GM19438 (cell line): ENCODE measurements around the gene ZNF710.
A peak's percentile ranks its signal among the peaks of the same experiment; 100 is the strongest.

Experiments
- ATAC-seq: cut with Tn5 transposase; IDR thresholded peaks from one replicate; pipeline ENCODE4 v1.9.1; 2021; ENCODE audit warnings: low read depth; ENCODE audit not compliant: unreplicated experiment

The ZNF710 gene

GRCh38 chr15:90037511-90037860 lies 36.4 kb downstream of the ZNF710 start:
- ATAC-seq = no peak

- peak; percentile 55 for ATAC-seq
Measured at GRCh38 chr15:90037961-90038631, 37.0 kb downstream of the ZNF710 start.

GRCh38 chr15:90038632-90039095 lies 37.5 kb downstream of the ZNF710 start:
- no peak for ATAC-seq

- ATAC-seq = no peak
Measured at GRCh38 chr15:90039996-90040395, 38.9 kb downstream of the ZNF710 start.

- ATAC-seq = no peak
Measured at GRCh38 chr15:90040618-90041017, 39.5 kb downstream of the ZNF710 start.

- no peak for ATAC-seq
Measured at GRCh38 chr15:90042356-90042755, 41.2 kb downstream of the ZNF710 start.

GRCh38 chr15:90042766-90043529 lies 41.8 kb downstream of the ZNF710 start:
- no peak for ATAC-seq

GRCh38 chr15:90043530-90044010 lies 42.4 kb downstream of the ZNF710 start:
- ATAC-seq = no peak

- ATAC-seq = no peak
Measured at GRCh38 chr15:90044191-90044590, 43.1 kb downstream of the ZNF710 start.

- ATAC-seq = no peak
Measured at GRCh38 chr15:90044916-90045371, 43.8 kb downstream of the ZNF710 start.

GRCh38 chr15:90046289-90046688 lies 45.2 kb downstream of the ZNF710 start:
- no peak for ATAC-seq

GRCh38 chr15:90046911-90047392 lies 45.8 kb downstream of the ZNF710 start:
- no peak for ATAC-seq

- ATAC-seq = no peak
Measured at GRCh38 chr15:90047956-90048575, 46.9 kb downstream of the ZNF710 start.

- no peak for ATAC-seq
Measured at GRCh38 chr15:90049030-90049429, 47.9 kb downstream of the ZNF710 start.

- ATAC-seq = no peak
Measured at GRCh38 chr15:90049666-90050604, 48.8 kb downstream of the ZNF710 start.

GRCh38 chr15:90051874-90052273 lies 50.8 kb downstream of the ZNF710 start:
- ATAC-seq = no peak

- no peak for ATAC-seq
Measured at GRCh38 chr15:90053685-90054466, 52.8 kb downstream of the ZNF710 start.

- ATAC-seq = no peak
Measured at GRCh38 chr15:90054618-90055097, 53.5 kb downstream of the ZNF710 start.

- no peak for ATAC-seq
Measured at GRCh38 chr15:90055182-90055581, 54.1 kb downstream of the ZNF710 start.
